Mesothelial cell of epicardium (in vitro differentiated cells): ENCODE results near the gene METTL1. TPM values are rescaled to one million over a fixed set of nuclear protein-coding genes. Genes with fewer than 3 reads are reported as not detected.

ENCODE experiments used
- DNase-seq, 2 experiments: peaks; one replicate each; pipeline ENCODE4 v3.0.0; 2021; ENCODE audit warnings: low spot score in 2 of 2; ENCODE audit not compliant: unreplicated experiment in 2 of 2
- H3K27ac Mint-ChIP-seq: 2 replicates; pipeline ENCODE4 v1.8.0; 2021; ENCODE audit warnings: mixed read lengths
- H3K27me3 Mint-ChIP-seq: 2 replicates; pipeline ENCODE4 v1.8.0; 2021; ENCODE audit warnings: low read depth, mixed read lengths
- H3K36me3 Mint-ChIP-seq: 2 replicates; pipeline ENCODE4 v1.8.0; 2021; ENCODE audit warnings: mixed read lengths
- H3K4me1 Mint-ChIP-seq: 2 replicates; pipeline ENCODE4 v1.8.0; 2021; ENCODE audit warnings: mixed read lengths
- H3K4me3 Mint-ChIP-seq: 2 replicates; pipeline ENCODE4 v1.8.0; 2021; ENCODE audit warnings: mild to moderate bottlenecking, moderate library complexity, mixed read lengths
- H3K9me3 Mint-ChIP-seq: 2 replicates; pipeline ENCODE4 v1.8.0; 2021; ENCODE audit warnings: mixed read lengths
- total RNA-seq: library from RNA; stranded (reverse); gene quantifications from 3 replicates; pipeline ENCODE4 v1.2.1, GENCODE V29; 2021
- TF ChIP-seq, protein P1 (sequence below): fragments of 200-600 bp; sonication (generic); IDR thresholded peaks from one replicate; pipeline ENCODE4 v1.5.0; 2021; ENCODE audit warnings: antibody characterized with exemption; ENCODE audit not compliant: unreplicated experiment

The METTL1 gene
- total RNA-seq, 1 donor from 2014 or later: 32.3 TPM

DNA sequence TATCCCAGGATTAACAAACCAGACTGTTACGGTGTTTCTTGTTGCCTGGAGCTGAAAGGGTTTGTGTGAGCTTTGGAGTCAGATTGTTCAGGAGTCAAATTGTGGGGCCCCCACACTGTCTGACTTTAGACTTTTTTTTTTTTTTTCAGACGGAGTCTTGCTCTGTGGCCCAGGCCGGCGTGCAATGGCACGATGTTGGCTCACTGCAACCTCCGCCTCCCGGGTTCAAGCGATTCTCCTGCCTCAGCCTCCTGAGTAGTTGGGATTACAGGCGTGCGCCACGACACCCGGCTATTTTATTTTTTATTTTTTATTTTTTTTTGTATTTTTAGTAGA lies 11.5 kb upstream of the METTL1 start:
- Mint-ChIP-seq H3K4me1 (peaks cover 11% of the 10 kb centered on the region), H3K36me3 (peaks cover 15% of the 10 kb centered on the region), H3K27me3 (no peaks in the 10 kb centered on the region), H3K9me3 (no peaks in the 10 kb centered on the region), H3K27ac (no peak overlapping the region), H3K4me3 (peak overlapping the region; percentile 95)
- DNase-seq: no peak
- TF ChIP-seq, protein P1, sequence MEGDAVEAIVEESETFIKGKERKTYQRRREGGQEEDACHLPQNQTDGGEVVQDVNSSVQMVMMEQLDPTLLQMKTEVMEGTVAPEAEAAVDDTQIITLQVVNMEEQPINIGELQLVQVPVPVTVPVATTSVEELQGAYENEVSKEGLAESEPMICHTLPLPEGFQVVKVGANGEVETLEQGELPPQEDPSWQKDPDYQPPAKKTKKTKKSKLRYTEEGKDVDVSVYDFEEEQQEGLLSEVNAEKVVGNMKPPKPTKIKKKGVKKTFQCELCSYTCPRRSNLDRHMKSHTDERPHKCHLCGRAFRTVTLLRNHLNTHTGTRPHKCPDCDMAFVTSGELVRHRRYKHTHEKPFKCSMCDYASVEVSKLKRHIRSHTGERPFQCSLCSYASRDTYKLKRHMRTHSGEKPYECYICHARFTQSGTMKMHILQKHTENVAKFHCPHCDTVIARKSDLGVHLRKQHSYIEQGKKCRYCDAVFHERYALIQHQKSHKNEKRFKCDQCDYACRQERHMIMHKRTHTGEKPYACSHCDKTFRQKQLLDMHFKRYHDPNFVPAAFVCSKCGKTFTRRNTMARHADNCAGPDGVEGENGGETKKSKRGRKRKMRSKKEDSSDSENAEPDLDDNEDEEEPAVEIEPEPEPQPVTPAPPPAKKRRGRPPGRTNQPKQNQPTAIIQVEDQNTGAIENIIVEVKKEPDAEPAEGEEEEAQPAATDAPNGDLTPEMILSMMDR: no peak

- peak; percentile 93 to 96 for DNase-seq
- Mint-ChIP-seq H3K4me1 (peaks cover 11% of the 10 kb centered on the region), H3K36me3 (peaks cover 16% of the 10 kb centered on the region), H3K9me3 (no peaks in the 10 kb centered on the region), H3K4me3 (peak within 1 kb of the TSS; percentile 95), H3K27me3 (no peaks in the 10 kb centered on the region), H3K27ac (peak within 1 kb of the TSS; percentile 93)
- TF ChIP-seq, protein P1: peak; percentile 82
Observed at GRCh38 chr12:57782608-57783465, 10.9 kb upstream of the METTL1 start, which contains the start of gene TSFM. Gene TSFM, plus strand, starts transcription at chr12:57782787. Its CDS starts 15 bp downstream, at chr12:57782802.

- Mint-ChIP-seq H3K4me1 (peaks cover 11% of the 10 kb centered on the region), H3K27ac (peak overlapping the region; percentile 93), H3K36me3 (peaks cover 13% of the 10 kb centered on the region), H3K27me3 (no peaks in the 10 kb centered on the region), H3K4me3 (peak overlapping the region; percentile 95), H3K9me3 (no peaks in the 10 kb centered on the region)
- TF ChIP-seq, protein P1: no peak
- DNase-seq: no peak
Observed at GRCh38 chr12:57782243-57782607, 10.3 kb upstream of the METTL1 start.

DNA sequence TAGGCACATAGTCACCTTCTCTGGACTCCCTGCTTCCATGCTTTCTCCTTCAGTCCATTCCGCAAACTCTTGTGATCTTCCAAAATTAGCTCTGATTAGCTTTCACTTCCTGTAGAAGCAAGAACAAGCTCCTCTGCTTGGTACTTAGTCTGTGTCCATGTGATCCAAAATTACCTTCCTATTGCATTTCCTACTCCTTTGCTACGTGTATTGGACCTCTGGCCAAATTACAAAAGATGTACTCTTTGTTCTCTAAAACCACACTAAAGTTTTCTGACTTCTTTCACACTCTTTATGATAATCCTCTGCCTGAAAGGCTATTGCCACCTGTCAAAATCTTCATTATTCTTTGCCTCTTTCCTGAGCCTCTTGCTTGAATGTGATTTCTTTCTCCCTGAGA lies 9.9 kb upstream of the METTL1 start:
- H3K36me3 Mint-ChIP-seq: peaks cover 13% of the 10 kb centered on the region
- no peaks in the 10 kb centered on the region for H3K9me3 Mint-ChIP-seq
- H3K27ac Mint-ChIP-seq: no peak overlapping the region
- peaks cover 11% of the 10 kb centered on the region for H3K4me1 Mint-ChIP-seq
- no peak for DNase-seq
- TF ChIP-seq, protein P1: no peak
- H3K27me3 Mint-ChIP-seq: no peaks in the 10 kb centered on the region
- no peak overlapping the region for H3K4me3 Mint-ChIP-seq

DNA sequence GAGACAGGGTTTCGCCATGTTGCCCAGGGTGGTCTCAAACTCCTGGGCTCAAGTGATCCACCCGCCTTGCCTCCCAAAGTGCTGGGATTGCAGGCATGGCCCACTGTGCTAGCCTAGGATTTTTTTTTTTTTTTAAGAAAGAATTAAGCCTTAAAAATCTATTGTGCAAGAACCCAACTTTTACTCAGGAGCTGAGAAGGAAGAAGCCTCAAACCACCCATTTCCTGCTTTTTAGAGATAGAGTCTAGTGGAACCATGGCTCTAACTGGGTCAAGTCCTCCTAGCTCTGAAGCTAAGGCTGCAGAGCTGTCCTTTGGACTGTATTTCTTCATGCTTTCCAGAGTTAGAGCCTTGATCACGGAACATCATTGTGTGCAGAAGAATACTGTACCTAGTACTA lies 9.3 kb upstream of the METTL1 start:
- DNase-seq: no peak
- Mint-ChIP-seq H3K4me1 (peaks cover 11% of the 10 kb centered on the region), H3K4me3 (no peak overlapping the region), H3K36me3 (peaks cover 9% of the 10 kb centered on the region), H3K9me3 (no peaks in the 10 kb centered on the region), H3K27me3 (no peaks in the 10 kb centered on the region), H3K27ac (no peak overlapping the region)
- TF ChIP-seq, protein P1: no peak
